ENCODE results near the gene G3BP1. TPM values are rescaled to one million over a fixed set of nuclear protein-coding genes. Genes with fewer than 3 reads are reported as not detected.
"Not testable (repeated sequence)": the region's sequence is repeated elsewhere in the genome, so short reads cannot be mapped to it uniquely, and the experiment has no call there.

Gene G3BP1
- total and polyA plus RNA-seq, 4 donors, result 19.1 to 171 (median 87.0) TPM

GRCh38 chr5:151779531-151780125 is 7.9 kb downstream of the G3BP1 start:
- DNase-seq (no peak), ATAC-seq (ENCODE audit: insufficient read depth, low FRiP score) (no peak)
- Histone ChIP-seq H3K27ac (ENCODE audit: low read depth in 1 of 2, low read length in 1 of 2) (no peak overlapping the region), H3K4me3 (no peak overlapping the region), H3K4me1 (ENCODE audit: control insufficient read depth in 5 of 5, insufficient read depth in 5 of 5, low read length in 5 of 5) (peaks cover 4 to 29% (median 9%) of the 10 kb centered on the region in 5 donors), H3K9ac (ENCODE audit: insufficient read depth in 1 of 2, low read length in 2 of 2) (peak overlapping the region in 1 of 2 donors; percentile 20), H3K9me3 (ENCODE audit: control insufficient read depth in 4 of 4, insufficient read depth in 3 of 4, low read length in 3 of 4) (no peaks in the 10 kb centered on the region), H3K27me3 (ENCODE audit: control insufficient read depth in 3 of 3, insufficient read depth in 3 of 3, low read length in 2 of 3) (no peaks in the 10 kb centered on the region), H3K36me3 (ENCODE audit: control insufficient read depth in 4 of 4, insufficient read depth in 4 of 4, low read length in 4 of 4) (peaks cover 0 to 5% (median 2%) of the 10 kb centered on the region in 4 donors)
- no peak for TF ChIP-seq CTCF (IDR thresholded peaks at IDR 0.05; ENCODE audit: control extremely low read depth, extremely low read depth)
- 81 to 82% methylated on average over 3 of the region's 3 CpGs for WGBS, 2 donors

GRCh38 chr5:151780348-151780747 is 8.6 kb downstream of the G3BP1 start:
- TF ChIP-seq CTCF (IDR thresholded peaks at IDR 0.05; ENCODE audit: control extremely low read depth, extremely low read depth), result no peak
- Histone ChIP-seq H3K27ac (ENCODE audit: low read depth in 1 of 2, low read length in 1 of 2) (no peak overlapping the region), H3K4me1 (ENCODE audit: control insufficient read depth in 5 of 5, insufficient read depth in 5 of 5, low read length in 5 of 5) (peaks cover 2 to 24% (median 4%) of the 10 kb centered on the region in 5 donors), H3K4me3 (no peak overlapping the region), H3K9ac (ENCODE audit: insufficient read depth in 1 of 2, low read length in 2 of 2) (no peak overlapping the region), H3K36me3 (ENCODE audit: control insufficient read depth in 4 of 4, insufficient read depth in 4 of 4, low read length in 4 of 4) (peaks cover 0 to 5% (median 2%) of the 10 kb centered on the region in 4 donors), H3K9me3 (ENCODE audit: control insufficient read depth in 4 of 4, insufficient read depth in 3 of 4, low read length in 3 of 4) (no peaks in the 10 kb centered on the region), H3K27me3 (ENCODE audit: control insufficient read depth in 3 of 3, insufficient read depth in 3 of 3, low read length in 2 of 3) (no peaks in the 10 kb centered on the region)
- 92 to 93% methylated on average over 11 of the region's 11 CpGs for WGBS, 2 donors
- DNase-seq (no peak), ATAC-seq (ENCODE audit: insufficient read depth, low FRiP score) (no peak)

- Histone ChIP-seq H3K4me1 (ENCODE audit: control insufficient read depth in 5 of 5, insufficient read depth in 5 of 5, low read length in 5 of 5) (peaks cover 0 to 21% (median 4%) of the 10 kb centered on the region in 5 donors), H3K27me3 (ENCODE audit: control insufficient read depth in 3 of 3, insufficient read depth in 3 of 3, low read length in 2 of 3) (no peaks in the 10 kb centered on the region), H3K9me3 (ENCODE audit: control insufficient read depth in 4 of 4, insufficient read depth in 3 of 4, low read length in 3 of 4) (no peaks in the 10 kb centered on the region), H3K36me3 (ENCODE audit: control insufficient read depth in 4 of 4, insufficient read depth in 4 of 4, low read length in 4 of 4) (peaks cover 0 to 5% (median 2%) of the 10 kb centered on the region in 4 donors), H3K27ac (ENCODE audit: low read depth in 1 of 2, low read length in 1 of 2) (no peak overlapping the region), H3K9ac (ENCODE audit: insufficient read depth in 1 of 2, low read length in 2 of 2) (no peak overlapping the region), H3K4me3 (no peak overlapping the region)
- 51 to 60% methylated on average over 1 of the region's 1 CpG for WGBS, 2 donors
- no peak for ATAC-seq (ENCODE audit: insufficient read depth, low FRiP score)
- TF ChIP-seq CTCF (IDR thresholded peaks at IDR 0.05; ENCODE audit: control extremely low read depth, extremely low read depth), result no peak
- DNase-seq, result no peak
Measured at GRCh38 chr5:151781201-151781600, 9.4 kb downstream of the G3BP1 start.

GRCh38 chr5:151783664-151784063 is 11.9 kb downstream of the G3BP1 start:
- not testable (repeated sequence) for H3K27ac ChIP-seq (ENCODE audit: low read depth in 1 of 2, low read length in 1 of 2); H3K36me3 ChIP-seq (ENCODE audit: control insufficient read depth in 4 of 4, insufficient read depth in 4 of 4, low read length in 4 of 4); ATAC-seq (ENCODE audit: insufficient read depth, low FRiP score); DNase-seq; H3K27me3 ChIP-seq (ENCODE audit: control insufficient read depth in 3 of 3, insufficient read depth in 3 of 3, low read length in 2 of 3); H3K9ac ChIP-seq (ENCODE audit: insufficient read depth in 1 of 2, low read length in 2 of 2); H3K4me3 ChIP-seq; H3K9me3 ChIP-seq (ENCODE audit: control insufficient read depth in 4 of 4, insufficient read depth in 3 of 4, low read length in 3 of 4)
- H3K4me1 ChIP-seq (ENCODE audit: control insufficient read depth in 5 of 5, insufficient read depth in 5 of 5, low read length in 5 of 5), result peaks cover 0 to 19% (median 4%) of the 10 kb centered on the region in 5 donors
- 96% methylated on average over 16 of the region's 16 CpGs for WGBS, 2 donors

Measured in lung (tissue), 12 donors.